ENCODE data around the gene NADK2.

NADK2 gene

DNA sequence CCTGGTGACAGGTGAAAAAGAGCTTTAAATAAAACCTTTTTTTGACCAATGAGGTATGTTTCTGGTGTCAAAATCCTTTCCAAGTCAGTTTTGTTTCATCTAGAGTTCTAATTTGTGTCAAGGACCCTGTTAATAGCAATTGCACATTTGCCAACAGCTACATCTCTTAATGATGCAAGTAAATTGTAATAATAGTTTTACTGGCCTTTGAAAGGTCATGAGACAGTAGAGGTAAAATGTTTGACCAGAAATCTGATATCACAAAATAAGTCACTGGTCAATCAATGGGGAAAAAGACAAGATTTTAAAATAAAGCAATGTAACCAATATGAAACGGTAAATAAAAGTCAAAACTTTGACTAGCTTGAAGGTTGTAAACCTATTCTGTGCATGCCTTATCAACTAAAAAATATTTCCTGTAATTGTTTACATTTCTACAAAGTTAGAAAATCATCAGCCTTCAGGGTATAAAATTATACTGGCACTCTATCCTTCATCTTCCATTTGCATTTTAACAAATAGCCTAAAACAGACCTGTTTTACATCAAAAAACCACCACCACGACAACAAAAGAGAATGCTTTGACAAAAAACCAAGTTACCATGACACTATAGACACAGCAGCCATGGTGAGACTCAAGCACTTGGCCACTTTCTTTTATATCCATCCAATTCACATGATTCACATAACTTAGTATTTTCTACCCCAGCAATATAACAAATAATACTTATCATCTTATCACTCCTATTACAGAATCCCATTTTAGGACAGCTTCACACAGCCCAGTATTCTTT is 3.0 kb downstream of the NADK2 start:
- no peak overlapping the region for H3K4me3 ChIP-seq (ENCODE audit: low read depth, low read length)
- TF ChIP-seq, protein P1, sequence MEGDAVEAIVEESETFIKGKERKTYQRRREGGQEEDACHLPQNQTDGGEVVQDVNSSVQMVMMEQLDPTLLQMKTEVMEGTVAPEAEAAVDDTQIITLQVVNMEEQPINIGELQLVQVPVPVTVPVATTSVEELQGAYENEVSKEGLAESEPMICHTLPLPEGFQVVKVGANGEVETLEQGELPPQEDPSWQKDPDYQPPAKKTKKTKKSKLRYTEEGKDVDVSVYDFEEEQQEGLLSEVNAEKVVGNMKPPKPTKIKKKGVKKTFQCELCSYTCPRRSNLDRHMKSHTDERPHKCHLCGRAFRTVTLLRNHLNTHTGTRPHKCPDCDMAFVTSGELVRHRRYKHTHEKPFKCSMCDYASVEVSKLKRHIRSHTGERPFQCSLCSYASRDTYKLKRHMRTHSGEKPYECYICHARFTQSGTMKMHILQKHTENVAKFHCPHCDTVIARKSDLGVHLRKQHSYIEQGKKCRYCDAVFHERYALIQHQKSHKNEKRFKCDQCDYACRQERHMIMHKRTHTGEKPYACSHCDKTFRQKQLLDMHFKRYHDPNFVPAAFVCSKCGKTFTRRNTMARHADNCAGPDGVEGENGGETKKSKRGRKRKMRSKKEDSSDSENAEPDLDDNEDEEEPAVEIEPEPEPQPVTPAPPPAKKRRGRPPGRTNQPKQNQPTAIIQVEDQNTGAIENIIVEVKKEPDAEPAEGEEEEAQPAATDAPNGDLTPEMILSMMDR (IDR thresholded peaks at IDR 0.05; ENCODE audit: borderline replicate concordance, insufficient read depth, low read depth, low read length): no peak

DNA sequence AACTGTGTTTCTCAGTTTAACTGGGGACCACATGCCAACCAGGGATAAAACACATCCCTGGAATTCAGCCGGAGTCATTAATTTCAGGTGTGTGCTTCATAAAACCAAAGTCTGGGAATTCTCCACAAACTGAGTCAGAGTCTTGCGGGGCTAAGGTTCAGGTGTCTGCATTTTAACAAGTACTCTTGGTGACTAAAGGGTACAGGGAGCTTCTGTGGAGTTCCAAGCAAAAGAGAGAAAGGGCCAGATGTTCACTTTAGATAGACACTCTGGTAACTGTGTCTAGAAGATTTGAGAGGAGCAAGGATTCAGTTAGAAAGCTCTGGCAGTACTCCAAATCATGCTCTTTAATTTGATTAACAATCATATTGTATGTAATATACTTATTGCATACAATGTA is 4.0 kb downstream of the NADK2 start:
- H3K4me3 ChIP-seq (ENCODE audit: low read depth, low read length): no peak overlapping the region
- TF ChIP-seq, protein P1 (IDR thresholded peaks at IDR 0.05; ENCODE audit: borderline replicate concordance, insufficient read depth, low read depth, low read length): no peak

DNA sequence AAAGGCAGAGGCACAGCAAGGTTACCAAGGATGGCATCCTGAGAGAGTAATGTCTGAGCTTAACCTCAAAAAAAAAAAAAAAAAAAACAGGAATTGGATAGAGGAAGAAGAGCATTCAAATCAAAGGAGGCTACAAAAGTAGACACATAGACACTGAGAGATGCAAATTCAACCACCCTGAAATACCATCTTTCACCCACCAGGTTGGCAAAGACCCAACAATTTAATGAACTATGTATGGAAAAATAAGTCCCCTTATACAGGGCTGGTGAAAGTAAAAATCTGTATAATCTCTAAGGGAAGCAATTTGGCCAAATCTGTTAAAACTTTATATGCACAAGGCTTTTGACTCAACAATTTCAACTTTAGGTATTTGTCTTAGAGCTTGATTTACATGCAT is 4.9 kb downstream of the NADK2 start:
- TF ChIP-seq, protein P1 (IDR thresholded peaks at IDR 0.05; ENCODE audit: borderline replicate concordance, insufficient read depth, low read depth, low read length): no peak
- H3K4me3 ChIP-seq (ENCODE audit: low read depth, low read length): no peak overlapping the region

DNA sequence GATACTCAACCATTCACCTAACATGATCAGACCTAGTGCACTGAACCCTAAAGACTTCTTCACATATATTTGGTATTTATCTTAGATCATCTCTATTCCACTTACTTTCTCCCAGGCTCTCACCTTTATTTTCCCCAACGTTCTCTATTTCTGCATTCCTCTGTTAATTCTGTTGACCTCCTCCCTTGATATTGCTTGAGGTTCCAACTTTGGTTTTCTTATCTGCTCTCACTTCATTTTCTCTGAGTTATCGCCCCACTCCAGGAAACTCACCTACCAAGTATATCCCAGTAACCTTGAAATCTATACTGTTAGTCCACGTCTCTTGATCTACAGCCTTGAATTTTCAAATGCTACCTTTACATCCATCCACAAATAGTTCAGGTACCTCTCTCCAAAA is 9.2 kb downstream of the NADK2 start:
- no peak overlapping the region for H3K4me3 ChIP-seq (ENCODE audit: low read depth, low read length)
- TF ChIP-seq, protein P1 (IDR thresholded peaks at IDR 0.05; ENCODE audit: borderline replicate concordance, insufficient read depth, low read depth, low read length): no peak

DNA sequence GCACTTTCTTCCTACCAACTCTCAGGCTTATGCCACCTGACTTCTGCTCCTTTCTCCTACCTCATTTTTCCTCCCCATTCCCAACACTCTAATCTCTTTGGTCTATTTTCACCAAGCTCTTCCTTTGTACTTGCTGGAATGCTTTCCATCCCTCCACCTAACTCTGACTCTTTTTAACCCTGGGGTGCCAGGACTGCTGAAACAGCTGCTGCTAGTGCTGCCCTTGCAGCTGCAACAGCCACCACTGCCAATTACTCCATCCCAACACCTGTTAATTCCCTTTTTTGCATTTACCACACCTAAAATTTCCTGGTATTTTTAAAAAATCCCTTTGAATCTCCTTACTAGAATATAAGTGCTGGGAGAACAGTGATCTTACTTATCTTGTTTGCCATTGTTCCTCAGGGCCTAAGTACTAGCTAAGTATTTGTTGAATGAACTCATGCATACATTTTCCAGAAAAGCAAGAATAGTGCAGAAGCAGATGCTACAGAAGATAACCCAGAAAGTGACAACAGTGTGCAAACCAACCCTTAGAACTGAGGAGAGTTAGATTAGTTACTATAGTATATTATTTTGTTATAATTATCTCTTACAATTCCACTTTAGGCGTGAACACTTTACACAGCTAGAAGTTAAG is 11.5 kb downstream of the NADK2 start:
- TF ChIP-seq, protein P1 (IDR thresholded peaks at IDR 0.05; ENCODE audit: borderline replicate concordance, insufficient read depth, low read depth, low read length): no peak
- H3K4me3 ChIP-seq (ENCODE audit: low read depth, low read length): no peak overlapping the region

DNA sequence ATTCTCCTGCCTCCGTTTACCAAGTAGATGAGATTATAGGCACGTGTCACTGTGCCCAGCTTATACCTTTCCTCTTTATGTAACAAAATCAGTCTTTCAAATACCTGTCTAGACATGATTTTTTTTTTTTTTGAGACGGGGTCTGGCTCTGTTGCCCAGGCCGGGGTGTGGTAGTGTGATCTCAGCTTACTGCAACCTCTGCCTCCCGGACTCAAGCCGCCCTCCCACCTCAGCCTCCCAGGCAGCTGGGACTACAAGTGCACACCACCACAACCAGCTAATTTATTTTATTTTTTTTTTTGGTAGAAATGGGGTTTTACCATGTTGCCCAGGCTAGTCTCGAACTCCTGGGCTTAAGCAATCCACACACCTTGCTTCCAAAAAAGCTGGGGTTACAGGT is 13.2 kb downstream of the NADK2 start:
- no peak overlapping the region for H3K4me3 ChIP-seq (ENCODE audit: low read depth, low read length)
- TF ChIP-seq, protein P1 (IDR thresholded peaks at IDR 0.05; ENCODE audit: borderline replicate concordance, insufficient read depth, low read depth, low read length): no peak

DNA sequence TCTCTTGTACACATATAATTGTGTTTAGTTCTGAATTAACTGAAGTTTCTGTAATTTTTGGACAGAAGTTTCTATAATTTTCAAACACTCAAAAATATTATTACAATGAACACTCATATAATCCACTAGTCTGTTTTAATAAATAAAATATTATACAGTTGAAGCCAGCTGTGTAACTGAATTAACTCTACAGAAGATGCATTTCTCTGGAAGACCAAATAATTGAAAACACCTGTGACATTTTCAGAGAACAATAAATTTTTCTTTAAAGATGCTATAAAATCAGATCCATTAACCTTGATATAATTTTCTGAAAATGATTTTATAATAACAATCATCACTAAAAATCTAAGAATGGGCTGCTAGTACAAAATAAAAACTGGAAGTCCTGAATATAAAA is 14.7 kb downstream of the NADK2 start:
- TF ChIP-seq, protein P1 (IDR thresholded peaks at IDR 0.05; ENCODE audit: borderline replicate concordance, insufficient read depth, low read depth, low read length): no peak
- H3K4me3 ChIP-seq (ENCODE audit: low read depth, low read length): no peak overlapping the region
